GM23338 (cell line): Measurements from ENCODE around the gene KRT75. TPM values are rescaled to one million over a fixed set of nuclear protein-coding genes. Genes with fewer than 3 reads are reported as not detected.

Experiments
- ATAC-seq: fragments of 200-7000 bp; cut with Tn5 transposase; 3 replicates; pipeline ENCODE4 v1.9.1; 2020
- DNase-seq: peaks from one replicate; pipeline ENCODE4 v3.0.0-alpha.2; 2015; ENCODE audit warnings: low spot score
- H2AFZ ChIP-seq: fragments of 200-600 bp; sonication (generic); 2 replicates; pipeline ENCODE4 v1.8.0; 2016; ENCODE audit warnings: antibody characterized with exemption, mild to moderate bottlenecking, moderate library complexity
- H3F3A ChIP-seq: fragments of 200-600 bp; sonication (generic); replicated peaks from 2 replicates; pipeline ENCODE4 v1.8.0; 2017; ENCODE audit warnings: antibody characterized with exemption, mixed run types, low read depth
- H3K27ac ChIP-seq: fragments of 200-600 bp; sonication (generic); 2 replicates; pipeline ENCODE4 v1.6.1; 2016; ENCODE audit warnings: low read depth
- H3K27me3 ChIP-seq: fragments of 200-600 bp; sonication (generic); 2 replicates; pipeline ENCODE4 v1.8.0; 2016; ENCODE audit warnings: mild to moderate bottlenecking, mixed run types, moderate library complexity; ENCODE audit not compliant: insufficient read depth
- H3K36me3 ChIP-seq: fragments of 200-600 bp; sonication (generic); 2 replicates; pipeline ENCODE4 v1.8.0; 2016; ENCODE audit warnings: mild to moderate bottlenecking; ENCODE audit not compliant: insufficient read depth
- H3K4me1 ChIP-seq: fragments of 200-600 bp; sonication (generic); 2 replicates; pipeline ENCODE4 v1.8.0; 2016; ENCODE audit warnings: mild to moderate bottlenecking, moderate library complexity; ENCODE audit not compliant: insufficient read depth
- H3K4me2 ChIP-seq: fragments of 200-600 bp; sonication (generic); 2 replicates; pipeline ENCODE4 v1.7.1; 2017; ENCODE audit warnings: mixed run types
- H3K4me3 ChIP-seq: fragments of 200-600 bp; sonication (generic); 2 replicates; pipeline ENCODE4 v1.6.1; 2016; ENCODE audit warnings: mixed run types
- H3K79me2 ChIP-seq: fragments of 200-600 bp; sonication (generic); replicated peaks from 2 replicates; pipeline ENCODE4 v1.8.0; 2017; ENCODE audit warnings: mild to moderate bottlenecking; ENCODE audit not compliant: insufficient read depth
- H3K9me2 ChIP-seq: fragments of 200-600 bp; sonication (generic); 2 replicates; pipeline ENCODE4 v1.8.0; 2017; ENCODE audit not compliant: insufficient read depth
- H4K20me1 ChIP-seq: fragments of 200-600 bp; sonication (generic); replicated peaks from 2 replicates; pipeline ENCODE4 v1.8.0; 2017; ENCODE audit warnings: mild to moderate bottlenecking; ENCODE audit not compliant: insufficient read depth
- H3K27ac Mint-ChIP-seq: 2 replicates; pipeline ENCODE4 v1.8.0; 2020; ENCODE audit warnings: inconsistent platforms, mild to moderate bottlenecking, moderate library complexity, mixed read lengths
- H3K27me3 Mint-ChIP-seq: 3 replicates; pipeline ENCODE4 v1.8.0; 2022; ENCODE audit warnings: low read depth, mild to moderate bottlenecking, moderate library complexity, mixed read lengths, inconsistent platforms; ENCODE audit not compliant: insufficient read depth, poor library complexity
- H3K36me3 Mint-ChIP-seq: 3 replicates; pipeline ENCODE4 v1.8.0; 2021; ENCODE audit warnings: low read depth, mild to moderate bottlenecking, inconsistent platforms, moderate library complexity, mixed read lengths
- H3K4me1 Mint-ChIP-seq: 3 replicates; pipeline ENCODE4 v1.8.0; 2020; ENCODE audit warnings: mild to moderate bottlenecking, inconsistent platforms, mixed read lengths
- H3K4me3 Mint-ChIP-seq: 3 replicates; pipeline ENCODE4 v1.8.0; 2021; ENCODE audit warnings: moderate library complexity, mild to moderate bottlenecking, inconsistent platforms, mixed read lengths
- H3K9me3 Mint-ChIP-seq: 3 replicates; pipeline ENCODE4 v1.8.0; 2020; ENCODE audit warnings: moderate library complexity, mild to moderate bottlenecking, inconsistent platforms, mixed read lengths
- CREB1 ChIP-seq: fragments of 250-450 bp; sonication (Bioruptor Pico); IDR thresholded peaks from 2 replicates; pipeline ENCODE4 v1.5.0; 2020; ENCODE audit warnings: low read depth, mild to moderate bottlenecking, moderate library complexity
- CTCF ChIP-seq, 2 experiments: fragments of 200-600 bp in 1 of 2; sonication (generic) in 1 of 2; conservative IDR thresholded peaks; 2 replicates each; pipeline versions ENCODE4 v1.5.1 to v1.6.1; 2016 to 2017; ENCODE audit warnings: antibody characterized with exemption in 2 of 2, low read depth in 2 of 2, mild to moderate bottlenecking in 2 of 2, moderate library complexity in 1 of 2
- EZH2 ChIP-seq: fragments of 200-600 bp; sonication (generic); IDR thresholded peaks from one replicate; pipeline ENCODE4 v1.8.0; 2017; ENCODE audit warnings: antibody characterized with exemption, mild to moderate bottlenecking, low read depth; ENCODE audit not compliant: unreplicated experiment
- JUNB ChIP-seq: IDR thresholded peaks from one replicate; pipeline ENCODE4 v1.6.1; 2016; ENCODE audit warnings: antibody characterized with exemption; ENCODE audit not compliant: unreplicated experiment
- NANOG ChIP-seq: IDR thresholded peaks from 2 replicates; pipeline ENCODE4 v1.6.1; 2016; ENCODE audit warnings: antibody characterized with exemption, borderline replicate concordance
- POLR2AphosphoS5 ChIP-seq: IDR thresholded peaks from 2 replicates; pipeline ENCODE4 v1.6.1; 2016; ENCODE audit warnings: antibody characterized with exemption, low read depth
- STAT1 ChIP-seq: IDR thresholded peaks from one replicate; pipeline ENCODE4 v1.6.1; 2016; ENCODE audit warnings: antibody characterized with exemption; ENCODE audit not compliant: unreplicated experiment
- ZNF114 ChIP-seq: fragments of 250-450 bp; sonication (Bioruptor Pico); IDR thresholded peaks from 2 replicates; pipeline ENCODE4 v1.5.0; 2020; ENCODE audit warnings: mild to moderate bottlenecking, moderate library complexity
- ZNF331 ChIP-seq: fragments of 250-450 bp; sonication (Bioruptor Pico); IDR thresholded peaks from 2 replicates; pipeline ENCODE4 v1.5.0; 2020; ENCODE audit warnings: low read depth, mild to moderate bottlenecking, moderate library complexity
- ZNF462 ChIP-seq: fragments of 250-450 bp; sonication (Bioruptor Pico); IDR thresholded peaks from 2 replicates; pipeline ENCODE4 v1.5.0; 2020; ENCODE audit warnings: mild to moderate bottlenecking, moderate library complexity
- polyA plus RNA-seq: library from polyadenylated mRNA; unstranded; fragments of >200 nt; fragmentation: Nextera tagmentation; extraction: Ambion mirVana; gene quantifications from 2 replicates; pipeline ENCODE4 v1.2.1, GENCODE V29; 2016
- total RNA-seq: library from RNA; depleted of rRNA; stranded (reverse); fragments of >200 nt; shearing (Covaris generic); gene quantifications from 2 replicates; pipeline ENCODE4 v1.2.3, GENCODE V29; 2014

Gene KRT75
- total and polyA plus RNA-seq, 2 experiments from 2014 or later: not detected

- no peak for ATAC-seq
- H3K36me3 Mint-ChIP-seq: peaks cover 7% of the 10 kb centered on the region
- H3K4me1 Mint-ChIP-seq: peaks cover 10% of the 10 kb centered on the region
- no peaks in the 10 kb centered on the region for H4K20me1 ChIP-seq
- no peak within 1 kb of the TSS for H3K27ac Mint-ChIP-seq
- no peak within 1 kb of the TSS for H3K4me2 ChIP-seq
- H2AFZ ChIP-seq: no peak within 1 kb of the TSS
- no peak within 1 kb of the TSS for H3K27ac ChIP-seq
- H3K36me3 ChIP-seq: no peaks in the 10 kb centered on the region
- peaks cover 22% of the 10 kb centered on the region for H3K9me3 Mint-ChIP-seq
- H3K4me3 Mint-ChIP-seq: no peak within 1 kb of the TSS
- no peaks in the 10 kb centered on the region for H3K9me2 ChIP-seq
- no peaks in the 10 kb centered on the region for H3K4me1 ChIP-seq
- H3K79me2 ChIP-seq: no peaks in the 10 kb centered on the region
- no peaks in the 10 kb centered on the region for H3F3A ChIP-seq
- no peak for DNase-seq
- H3K27me3 ChIP-seq: no peaks in the 10 kb centered on the region
- H3K4me3 ChIP-seq: no peak within 1 kb of the TSS
- TF ChIP-seq CREB1 (no peak), STAT1 (no peak)
- peaks cover 2% of the 10 kb centered on the region for H3K27me3 Mint-ChIP-seq
Measured at GRCh38 chr12:52405922-52406385, 28.2 kb downstream of the KRT75 start, which contains the start of gene KRT82. Gene KRT82, minus strand, starts transcription at chr12:52406335. Its CDS starts 58 bp downstream, at chr12:52406277.

GRCh38 chr12:52404951-52405350, 29.2 kb downstream of the KRT75 start:
- DNase-seq: no peak
- H3K4me2 ChIP-seq: no peak overlapping the region
- Mint-ChIP-seq H3K4me3 (no peak overlapping the region), H3K27me3 (peaks cover 2% of the 10 kb centered on the region), H3K4me1 (peaks cover 10% of the 10 kb centered on the region), H3K36me3 (peaks cover 7% of the 10 kb centered on the region), H3K9me3 (peaks cover 18% of the 10 kb centered on the region), H3K27ac (no peak overlapping the region)
- no peaks in the 10 kb centered on the region for H3F3A ChIP-seq
- ATAC-seq: no peak
- H2AFZ ChIP-seq: no peak overlapping the region
- TF ChIP-seq CTCF (conservative IDR thresholded peaks at IDR 0.05; ENCODE audit: low read depth in 2 of 2) (0 out of 4 replicates have a peak, but pooled peaks of 1 of the 2 experiments have one; percentile 15), ZNF114 (CRISPR knock-in tag) (no peak)
- H3K27me3 ChIP-seq: no peaks in the 10 kb centered on the region
- no peaks in the 10 kb centered on the region for H3K9me2 ChIP-seq
- no peaks in the 10 kb centered on the region for H3K36me3 ChIP-seq
- H3K79me2 ChIP-seq: no peaks in the 10 kb centered on the region
- no peaks in the 10 kb centered on the region for H3K4me1 ChIP-seq
- no peaks in the 10 kb centered on the region for H4K20me1 ChIP-seq
- H3K27ac ChIP-seq: no peak overlapping the region
- H3K4me3 ChIP-seq: no peak overlapping the region

GRCh38 chr12:52403561-52403960, 30.6 kb downstream of the KRT75 start:
- Mint-ChIP-seq H3K27ac (no peak overlapping the region), H3K27me3 (no peaks in the 10 kb centered on the region), H3K4me3 (no peak overlapping the region), H3K36me3 (peaks cover 5% of the 10 kb centered on the region), H3K9me3 (peaks cover 11% of the 10 kb centered on the region), H3K4me1 (peaks cover 10% of the 10 kb centered on the region)
- Histone ChIP-seq H2AFZ (peak overlapping the region; percentile 4; the same call in 1 of the 2 replicates), H3K9me2 (no peaks in the 10 kb centered on the region), H3K79me2 (no peaks in the 10 kb centered on the region), H3K4me1 (no peaks in the 10 kb centered on the region), H3K27ac (no peak overlapping the region), H3F3A (no peaks in the 10 kb centered on the region), H3K36me3 (no peaks in the 10 kb centered on the region), H3K27me3 (no peaks in the 10 kb centered on the region), H3K4me3 (no peak overlapping the region), H4K20me1 (no peaks in the 10 kb centered on the region), H3K4me2 (no peak overlapping the region)
- DNase-seq (no peak), ATAC-seq (no peak)
- TF ChIP-seq CREB1: no peak
- TF ChIP-seq JUNB: no peak
- TF ChIP-seq NANOG: no peak
- no peak for TF ChIP-seq ZNF462 (CRISPR knock-in tag)
- TF ChIP-seq POLR2AphosphoS5: no peak
- no peak for TF ChIP-seq EZH2
- no peak for TF ChIP-seq ZNF331 (CRISPR knock-in tag)
